Ishikawa (cell line): ENCODE results near the gene BTBD3.

Experiments used
- CEBPB ChIP-seq: IDR thresholded peaks from 2 replicates; pipeline ENCODE4 v1.6.1; 2012
- CREB1 ChIP-seq: IDR thresholded peaks from 2 replicates; pipeline ENCODE4 v1.6.1; 2012; ENCODE audit warnings: low read depth
- EGR1 ChIP-seq: IDR thresholded peaks from 2 replicates; pipeline ENCODE4 v1.6.1; 2012
- EP300 ChIP-seq: IDR thresholded peaks from 2 replicates; pipeline ENCODE4 v1.6.1; 2012; ENCODE audit warnings: borderline replicate concordance
- FOXM1 ChIP-seq: IDR thresholded peaks from 2 replicates; pipeline ENCODE4 v1.6.1; 2012; ENCODE audit warnings: low read depth, borderline replicate concordance
- NFIC ChIP-seq: IDR thresholded peaks from 2 replicates; pipeline ENCODE4 v1.6.1; 2012
- RAD21 ChIP-seq: IDR thresholded peaks from 2 replicates; pipeline ENCODE4 v1.6.1; 2012; ENCODE audit warnings: low read depth
- TAF1 ChIP-seq: IDR thresholded peaks from 2 replicates; pipeline ENCODE4 v1.6.1; 2012; ENCODE audit warnings: low read depth, mild to moderate bottlenecking
- TCF12 ChIP-seq: IDR thresholded peaks from 2 replicates; pipeline ENCODE4 v1.6.1; 2012; ENCODE audit warnings: low read depth
- TEAD4 ChIP-seq: IDR thresholded peaks from 2 replicates; pipeline ENCODE4 v1.6.1; 2012
- YY1 ChIP-seq: IDR thresholded peaks from 2 replicates; pipeline ENCODE4 v1.6.1; 2012; ENCODE audit warnings: low read depth
- ZBTB7A ChIP-seq: IDR thresholded peaks from 2 replicates; pipeline ENCODE4 v1.6.1; 2012; ENCODE audit warnings: low read depth
- TF ChIP-seq, protein P1 (sequence below): IDR thresholded peaks from 2 replicates; pipeline ENCODE4 v1.6.1; 2012
- TF ChIP-seq, protein P2 (sequence below): IDR thresholded peaks from 2 replicates; pipeline ENCODE4 v1.6.1; 2012
- TF ChIP-seq, protein P3 (sequence below): IDR thresholded peaks from 2 replicates; pipeline ENCODE4 v1.6.1; 2012; ENCODE audit warnings: low read depth, mild to moderate bottlenecking

BTBD3 gene

DNA sequence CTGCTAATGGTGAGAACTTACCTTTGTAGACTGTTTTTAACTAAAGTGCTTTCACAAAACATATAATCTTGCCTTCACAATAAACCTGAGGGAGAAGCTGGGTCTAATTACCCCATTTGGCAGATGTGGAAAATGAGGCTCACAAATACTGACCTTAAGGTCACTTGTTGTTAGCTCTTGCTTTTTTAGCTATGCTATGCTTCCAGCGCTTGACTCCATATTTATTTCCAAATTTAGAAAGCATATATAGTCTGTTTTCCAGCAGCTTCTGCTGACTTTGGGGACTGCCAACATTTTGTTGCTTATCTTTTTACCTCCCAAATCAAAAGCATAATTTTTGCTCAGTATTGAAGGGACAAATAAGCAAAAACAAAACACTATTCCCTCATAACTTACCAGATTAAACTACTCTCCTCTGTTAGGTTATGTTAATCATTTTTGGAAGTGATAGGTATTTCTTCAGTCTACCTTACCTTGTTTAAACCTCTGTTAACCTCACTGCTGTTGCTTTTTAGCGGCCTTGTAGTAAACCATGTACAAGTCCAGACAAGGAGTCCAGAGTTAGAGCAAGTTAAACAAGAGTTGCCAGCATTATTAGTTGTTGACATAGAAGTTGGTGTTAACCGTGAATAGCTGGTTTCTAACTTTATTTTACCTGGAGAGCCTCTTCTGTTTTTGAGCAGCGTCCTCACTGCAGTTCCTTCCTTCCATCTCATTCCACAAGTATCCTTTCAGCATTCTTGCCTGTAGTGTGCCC is 4.9 kb upstream of the BTBD3 start:
- TF ChIP-seq, protein P1, sequence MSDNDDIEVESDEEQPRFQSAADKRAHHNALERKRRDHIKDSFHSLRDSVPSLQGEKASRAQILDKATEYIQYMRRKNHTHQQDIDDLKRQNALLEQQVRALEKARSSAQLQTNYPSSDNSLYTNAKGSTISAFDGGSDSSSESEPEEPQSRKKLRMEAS, result no peak
- TF ChIP-seq, protein P2, sequence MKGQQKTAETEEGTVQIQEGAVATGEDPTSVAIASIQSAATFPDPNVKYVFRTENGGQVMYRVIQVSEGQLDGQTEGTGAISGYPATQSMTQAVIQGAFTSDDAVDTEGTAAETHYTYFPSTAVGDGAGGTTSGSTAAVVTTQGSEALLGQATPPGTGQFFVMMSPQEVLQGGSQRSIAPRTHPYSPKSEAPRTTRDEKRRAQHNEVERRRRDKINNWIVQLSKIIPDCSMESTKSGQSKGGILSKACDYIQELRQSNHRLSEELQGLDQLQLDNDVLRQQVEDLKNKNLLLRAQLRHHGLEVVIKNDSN, result no peak
- TF ChIP-seq TEAD4, result no peak
- no peak for TF ChIP-seq EGR1
- no peak for TF ChIP-seq FOXM1
- TF ChIP-seq TCF12, result no peak
- no peak for TF ChIP-seq ZBTB7A
- no peak for TF ChIP-seq CEBPB

DNA sequence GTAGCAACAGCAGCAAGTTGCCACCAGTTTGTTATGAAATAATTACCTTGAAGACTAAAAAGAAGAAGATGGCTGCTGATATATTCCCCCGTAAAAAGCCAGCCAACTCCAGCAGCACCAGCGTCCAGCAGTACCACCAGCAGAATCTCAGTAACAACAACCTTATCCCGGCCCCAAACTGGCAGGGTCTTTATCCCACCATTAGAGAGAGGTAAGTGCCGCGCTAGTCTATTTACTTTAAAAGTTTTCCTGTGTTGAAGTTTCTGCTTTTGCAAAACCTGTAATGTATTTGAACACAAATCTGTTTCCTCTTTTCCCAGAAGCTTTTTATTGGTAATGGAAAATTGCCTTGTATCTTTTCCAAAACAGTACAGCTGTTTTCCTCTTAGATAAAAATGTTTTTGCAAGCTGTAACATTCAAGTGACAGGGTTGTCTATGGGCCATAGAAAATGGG is 725 bp downstream of the BTBD3 start:
- TF ChIP-seq RAD21 (no peak), TCF12 (no peak), NFIC (no peak), TAF1 (no peak), TEAD4 (no peak), CREB1 (no peak), CEBPB (no peak), YY1 (no peak), EP300 (no peak), ZBTB7A (no peak), EGR1 (no peak)
- TF ChIP-seq, protein P3, sequence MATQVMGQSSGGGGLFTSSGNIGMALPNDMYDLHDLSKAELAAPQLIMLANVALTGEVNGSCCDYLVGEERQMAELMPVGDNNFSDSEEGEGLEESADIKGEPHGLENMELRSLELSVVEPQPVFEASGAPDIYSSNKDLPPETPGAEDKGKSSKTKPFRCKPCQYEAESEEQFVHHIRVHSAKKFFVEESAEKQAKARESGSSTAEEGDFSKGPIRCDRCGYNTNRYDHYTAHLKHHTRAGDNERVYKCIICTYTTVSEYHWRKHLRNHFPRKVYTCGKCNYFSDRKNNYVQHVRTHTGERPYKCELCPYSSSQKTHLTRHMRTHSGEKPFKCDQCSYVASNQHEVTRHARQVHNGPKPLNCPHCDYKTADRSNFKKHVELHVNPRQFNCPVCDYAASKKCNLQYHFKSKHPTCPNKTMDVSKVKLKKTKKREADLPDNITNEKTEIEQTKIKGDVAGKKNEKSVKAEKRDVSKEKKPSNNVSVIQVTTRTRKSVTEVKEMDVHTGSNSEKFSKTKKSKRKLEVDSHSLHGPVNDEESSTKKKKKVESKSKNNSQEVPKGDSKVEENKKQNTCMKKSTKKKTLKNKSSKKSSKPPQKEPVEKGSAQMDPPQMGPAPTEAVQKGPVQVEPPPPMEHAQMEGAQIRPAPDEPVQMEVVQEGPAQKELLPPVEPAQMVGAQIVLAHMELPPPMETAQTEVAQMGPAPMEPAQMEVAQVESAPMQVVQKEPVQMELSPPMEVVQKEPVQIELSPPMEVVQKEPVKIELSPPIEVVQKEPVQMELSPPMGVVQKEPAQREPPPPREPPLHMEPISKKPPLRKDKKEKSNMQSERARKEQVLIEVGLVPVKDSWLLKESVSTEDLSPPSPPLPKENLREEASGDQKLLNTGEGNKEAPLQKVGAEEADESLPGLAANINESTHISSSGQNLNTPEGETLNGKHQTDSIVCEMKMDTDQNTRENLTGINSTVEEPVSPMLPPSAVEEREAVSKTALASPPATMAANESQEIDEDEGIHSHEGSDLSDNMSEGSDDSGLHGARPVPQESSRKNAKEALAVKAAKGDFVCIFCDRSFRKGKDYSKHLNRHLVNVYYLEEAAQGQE, result no peak
- TF ChIP-seq, protein P2, result no peak
- TF ChIP-seq, protein P1, result no peak

DNA sequence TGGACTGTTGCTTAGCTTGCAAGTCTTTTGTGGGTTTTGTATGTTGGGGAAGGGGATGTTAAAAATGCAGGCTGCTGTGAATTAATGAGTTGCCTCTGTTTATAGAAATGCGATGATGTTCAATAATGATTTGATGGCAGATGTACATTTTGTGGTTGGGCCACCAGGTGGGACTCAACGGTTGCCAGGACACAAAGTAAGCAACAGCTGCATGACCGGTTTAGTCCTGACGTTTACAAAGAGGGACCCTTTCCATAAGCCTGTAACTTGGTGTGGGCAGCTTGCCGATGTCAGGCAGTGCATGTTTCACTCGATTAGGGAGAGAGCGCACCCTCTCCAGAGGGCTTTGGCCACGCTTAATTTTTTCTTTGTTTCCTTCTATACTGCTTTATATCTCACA is 1.3 kb downstream of the BTBD3 start:
- TF ChIP-seq EGR1, result no peak
- TF ChIP-seq, protein P1, result no peak
- no peak for TF ChIP-seq FOXM1
- TF ChIP-seq NFIC, result no peak
- TF ChIP-seq YY1, result no peak
- no peak for TF ChIP-seq CREB1
- TF ChIP-seq, protein P2, result no peak
- TF ChIP-seq CEBPB, result no peak
- no peak for TF ChIP-seq TCF12
- TF ChIP-seq ZBTB7A, result no peak
- no peak for TF ChIP-seq RAD21

DNA sequence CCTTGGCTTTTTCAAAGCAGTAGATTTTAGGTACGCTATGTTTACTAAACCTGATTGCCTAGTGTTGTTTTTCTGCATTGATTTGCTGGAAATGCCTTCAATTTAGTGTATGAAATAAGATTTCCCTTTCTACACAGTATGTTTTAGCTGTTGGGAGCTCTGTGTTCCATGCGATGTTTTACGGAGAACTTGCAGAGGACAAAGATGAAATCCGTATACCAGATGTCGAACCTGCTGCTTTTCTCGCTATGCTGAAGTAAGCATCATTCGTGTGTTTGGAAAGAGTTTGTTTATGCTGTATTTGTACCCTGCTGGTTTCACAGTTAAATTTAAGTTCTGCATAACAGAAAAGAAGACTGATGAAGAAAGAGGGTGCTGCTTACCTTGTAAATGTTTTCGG is 1.9 kb downstream of the BTBD3 start:
- TF ChIP-seq EP300 (no peak), TCF12 (no peak), TAF1 (no peak), NFIC (no peak), CREB1 (no peak), TEAD4 (no peak), YY1 (no peak), ZBTB7A (no peak), EGR1 (no peak), RAD21 (no peak), FOXM1 (no peak)
- TF ChIP-seq, protein P1, result no peak
- TF ChIP-seq, protein P2, result no peak
- TF ChIP-seq, protein P3, result no peak
